Measurements from ENCODE around the gene KCTD16. TPM values are rescaled to one million over a fixed set of nuclear protein-coding genes. Genes with fewer than 3 reads are reported as not detected.

The KCTD16 gene
- total and polyA plus RNA-seq, 2 experiments from 2014 or later, result 0.02 to 0.76 TPM

- no peak for ATAC-seq
- H3K27ac ChIP-seq (ENCODE audit: low read depth), result no peak overlapping the region
- H3F3A ChIP-seq (replicated peaks; ENCODE audit: low read depth), result no peaks in the 10 kb centered on the region
Observed at GRCh38 chr5:144511580-144512072, 341.0 kb downstream of the KCTD16 start.

More at GRCh38 chr5:144511580-144512072, 341.0 kb downstream of the KCTD16 start:
- no peak overlapping the region for H3K4me3 Mint-ChIP-seq
- H4K20me1 ChIP-seq (replicated peaks; ENCODE audit: insufficient read depth), result no peaks in the 10 kb centered on the region
- no peaks in the 10 kb centered on the region for H3K4me1 ChIP-seq (ENCODE audit: insufficient read depth)
- no peaks in the 10 kb centered on the region for H3K9me2 ChIP-seq (ENCODE audit: insufficient read depth)
- peaks cover 8% of the 10 kb centered on the region for H3K27me3 ChIP-seq (ENCODE audit: insufficient read depth)
- H3K27me3 Mint-ChIP-seq (ENCODE audit: insufficient read depth, low read depth, poor library complexity), result no peaks in the 10 kb centered on the region
- no peaks in the 10 kb centered on the region for H3K9me3 Mint-ChIP-seq
- H3K4me3 ChIP-seq, result no peak overlapping the region
- no peak for DNase-seq (ENCODE audit: low spot score)
- H3K79me2 ChIP-seq (replicated peaks; ENCODE audit: insufficient read depth), result no peaks in the 10 kb centered on the region
- no peak overlapping the region for H3K27ac Mint-ChIP-seq
- H3K36me3 ChIP-seq (ENCODE audit: insufficient read depth), result no peaks in the 10 kb centered on the region
- TF ChIP-seq ZNF462 (CRISPR knock-in tag; IDR thresholded peaks at IDR 0.05) (no peak), EZH2phosphoT487 (IDR thresholded peaks at IDR 0.05; ENCODE audit: unreplicated experiment) (no peak), CREB1 (CRISPR knock-in tag; IDR thresholded peaks at IDR 0.05; ENCODE audit: low read depth) (no peak), CTCF (conservative IDR thresholded peaks at IDR 0.05; ENCODE audit: low read depth in 2 of 2) (no peak), REST (IDR thresholded peaks at IDR 0.05; ENCODE audit: unreplicated experiment) (no peak), NANOG (IDR thresholded peaks at IDR 0.05; ENCODE audit: borderline replicate concordance) (no peak), EZH2 (IDR thresholded peaks at IDR 0.05; ENCODE audit: low read depth, unreplicated experiment) (no peak), ZNF331 (CRISPR knock-in tag; IDR thresholded peaks at IDR 0.05; ENCODE audit: low read depth) (no peak), ZNF114 (CRISPR knock-in tag; IDR thresholded peaks at IDR 0.05) (no peak), ETS1 (IDR thresholded peaks at IDR 0.05) (no peak), STAT1 (IDR thresholded peaks at IDR 0.05; ENCODE audit: unreplicated experiment) (no peak), JUNB (IDR thresholded peaks at IDR 0.05; ENCODE audit: unreplicated experiment) (no peak), POLR2AphosphoS5 (IDR thresholded peaks at IDR 0.05; ENCODE audit: low read depth) (no peak)
- no peak overlapping the region for H3K4me2 ChIP-seq
- no peaks in the 10 kb centered on the region for H3K4me1 Mint-ChIP-seq
- H2AFZ ChIP-seq, result no peak overlapping the region
- H3K36me3 Mint-ChIP-seq (ENCODE audit: low read depth), result no peaks in the 10 kb centered on the region
